NCI-H2081 treated with DMSO at 0.1 percent for 48 hours (cell line): ENCODE measurements around the gene NSRP1.
"Not testable (repeated sequence)": the region's sequence is repeated elsewhere in the genome, so short reads cannot be mapped to it uniquely, and the experiment has no call there.

ENCODE experiments used
- DNase-seq: peaks from one replicate; lab custom pipeline; 2025; lab: John Stamatoyannopoulos, UW

The NSRP1 gene

GRCh38 chr17:30124273-30124796 is 7.7 kb downstream of the NSRP1 start:
- DNase-seq: no peak

DNA sequence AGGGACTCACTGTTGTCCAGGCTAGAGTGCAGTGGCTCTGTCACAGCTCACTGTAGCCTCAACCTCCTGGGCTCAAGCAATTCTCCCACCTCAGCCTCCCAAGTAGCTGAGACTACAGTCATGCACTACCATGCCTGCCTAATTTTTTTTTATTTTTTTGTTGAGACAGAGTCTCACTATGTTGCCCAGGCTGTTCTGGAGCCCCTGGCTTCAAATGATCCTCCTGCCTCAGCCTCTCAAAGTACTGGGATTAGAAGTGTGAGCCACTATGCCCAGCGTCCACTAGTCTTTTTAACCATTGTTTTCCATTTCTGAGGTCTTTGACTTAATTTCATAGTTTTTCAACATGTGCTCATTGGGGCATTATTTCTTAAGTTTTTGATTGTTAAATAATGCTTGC is 13.5 kb downstream of the NSRP1 start:
- DNase-seq: no peak

GRCh38 chr17:30132615-30133014 is 16.0 kb downstream of the NSRP1 start:
- DNase-seq: no peak

DNA sequence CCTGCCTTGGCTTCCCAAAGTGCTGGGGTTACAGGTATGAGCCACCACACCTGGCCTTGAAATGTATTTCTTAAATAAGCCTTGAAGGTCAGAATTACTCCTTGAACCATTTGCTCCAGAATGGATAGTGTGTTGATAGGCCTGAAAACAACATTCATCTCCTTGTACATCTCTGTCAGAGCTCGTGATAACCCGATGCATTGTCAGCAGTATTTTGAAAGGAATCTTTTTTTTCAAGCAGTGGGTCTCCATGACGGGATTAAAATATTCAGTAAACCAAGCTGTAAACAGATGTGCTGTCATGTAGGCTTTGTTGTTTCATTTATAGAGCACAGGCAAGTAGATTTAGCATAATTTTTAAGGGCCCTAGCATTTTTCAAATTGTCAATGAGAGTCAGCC is 16.6 kb downstream of the NSRP1 start:
- DNase-seq: no peak

- DNase-seq: no peak
Measured at GRCh38 chr17:30134551-30134950, 17.9 kb downstream of the NSRP1 start.

DNA sequence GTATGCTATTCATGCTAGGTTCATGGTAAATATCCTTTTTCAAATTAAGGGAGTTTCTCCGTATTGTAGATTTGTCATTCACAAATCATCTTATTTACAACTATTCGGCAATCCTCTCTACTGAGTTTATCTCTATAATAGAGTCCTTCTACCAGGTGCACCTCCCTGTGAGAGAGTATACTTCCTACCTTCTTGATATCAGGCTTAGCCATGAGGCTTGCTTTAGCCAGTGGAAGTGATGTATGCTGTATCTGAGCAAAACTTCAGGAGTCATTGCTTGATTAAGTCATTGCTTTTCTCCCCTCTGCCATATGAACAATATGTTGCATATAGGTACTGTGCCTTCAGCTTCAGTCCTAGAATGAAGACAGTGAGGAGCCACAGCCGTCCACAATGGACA is 20.5 kb downstream of the NSRP1 start:
- DNase-seq: no peak

DNA sequence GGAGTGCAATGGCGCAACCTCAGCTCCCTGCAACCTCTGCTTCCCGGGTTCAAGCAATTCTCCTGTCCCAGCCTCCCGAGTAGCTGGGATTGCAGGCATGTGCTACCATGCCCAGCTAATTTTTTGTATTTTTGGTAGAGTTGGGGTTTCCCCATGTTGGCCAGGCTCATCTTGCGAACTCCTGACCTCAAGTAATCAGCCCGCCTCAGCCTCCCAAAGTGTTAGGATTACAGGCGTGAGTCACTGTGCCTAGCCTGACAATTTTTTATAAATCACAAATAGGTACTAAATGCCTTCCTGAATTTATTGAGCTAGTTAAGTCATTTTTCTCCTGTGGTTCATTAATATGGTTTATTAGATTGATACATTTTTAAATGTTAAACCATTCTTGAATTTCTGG is 31.2 kb downstream of the NSRP1 start:
- not testable (repeated sequence) for DNase-seq

DNA sequence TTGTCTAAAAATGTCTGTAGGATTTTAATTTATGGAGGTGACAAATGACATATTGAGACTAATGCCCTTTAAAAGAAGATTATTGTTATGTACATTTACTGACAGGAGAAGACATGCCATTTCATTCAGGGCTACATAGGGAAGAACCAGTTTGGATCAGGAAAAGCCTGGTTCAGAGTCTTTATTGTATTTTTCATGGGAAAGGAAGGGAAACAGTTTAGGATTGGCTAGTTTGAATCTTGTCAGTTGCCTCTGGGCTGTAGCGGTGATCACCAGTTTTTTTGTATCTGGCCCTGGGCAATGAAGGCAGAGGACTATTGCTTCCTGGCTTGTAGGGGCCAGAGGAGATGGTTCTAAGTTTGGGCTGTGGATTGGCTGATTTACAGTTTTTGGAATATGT is 31.8 kb downstream of the NSRP1 start:
- no peak for DNase-seq

DNA sequence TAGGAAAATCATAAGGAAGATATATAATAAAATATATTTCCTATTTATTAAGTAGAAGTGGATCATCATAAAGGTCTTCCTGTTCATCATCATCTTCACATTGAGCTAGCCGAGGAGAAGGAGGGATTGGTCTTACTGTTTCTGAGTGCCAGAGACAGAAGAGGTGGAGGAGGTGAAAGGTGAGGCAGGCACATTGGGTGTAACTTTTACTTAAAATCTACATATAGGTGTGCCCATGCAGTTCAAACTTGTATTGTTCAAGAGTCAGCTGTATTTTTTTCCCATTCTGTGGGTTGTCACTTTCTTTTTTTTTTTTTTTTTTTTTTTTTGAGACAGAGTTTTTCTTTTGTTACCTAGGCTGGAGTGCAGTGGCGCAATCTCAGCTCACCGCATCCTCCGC is 34.9 kb downstream of the NSRP1 start:
- DNase-seq: no peak

DNA sequence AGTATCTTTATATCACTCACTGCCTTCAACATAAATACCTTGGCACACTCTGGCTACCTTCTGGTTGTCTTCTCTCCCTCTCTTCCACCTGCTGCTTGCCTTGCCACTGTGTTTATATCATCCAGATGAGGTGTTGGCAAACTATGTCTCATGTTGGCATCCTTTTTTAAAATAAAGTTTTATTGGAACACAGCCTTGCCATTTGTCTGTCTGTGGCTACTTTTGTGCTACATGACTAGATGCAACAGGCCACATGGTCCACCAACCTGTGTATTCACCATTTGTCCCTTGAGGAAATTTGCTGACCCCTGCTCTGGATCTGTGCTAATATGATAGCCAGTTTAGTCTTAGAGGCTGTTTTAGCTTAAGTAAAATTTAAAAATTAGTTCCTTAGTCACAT is 36.8 kb downstream of the NSRP1 start:
- DNase-seq: no peak

- DNase-seq: no peak
Measured at GRCh38 chr17:30155389-30155788, 38.8 kb downstream of the NSRP1 start.

DNA sequence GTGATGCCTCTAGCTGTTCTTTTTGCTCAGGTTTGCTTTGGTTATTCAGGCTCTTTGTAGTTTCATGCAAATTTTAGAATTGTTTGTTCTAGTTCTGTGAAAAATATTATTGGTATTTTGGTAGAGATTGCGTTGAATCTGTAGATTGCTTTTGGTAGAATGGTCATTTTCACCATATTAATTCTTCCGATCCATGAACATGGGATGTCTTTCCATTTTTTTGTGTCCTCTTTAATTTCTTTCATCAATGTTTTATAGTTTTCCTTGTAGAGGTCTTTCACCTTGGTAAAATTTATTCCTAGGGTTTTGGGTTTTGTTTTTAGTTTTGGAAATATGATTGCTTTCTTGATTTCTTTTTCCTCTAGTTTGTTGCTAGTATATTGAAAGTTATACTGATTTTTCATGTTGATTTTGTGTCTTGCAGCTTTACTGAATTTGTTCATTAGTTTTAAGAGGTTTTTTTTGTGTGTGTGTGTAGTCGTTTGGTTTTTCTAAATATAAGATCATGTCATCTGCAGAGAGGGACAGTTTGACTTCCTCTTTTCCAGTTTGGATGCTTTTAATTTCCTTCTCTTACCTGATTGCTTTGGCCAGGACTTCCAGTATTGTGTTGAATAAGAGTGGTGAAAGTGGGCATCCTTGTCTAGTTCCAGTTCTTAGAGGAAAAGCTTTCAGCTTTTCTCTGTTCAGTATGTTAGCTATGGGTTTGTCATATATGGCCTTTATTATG is 42.4 kb downstream of the NSRP1 start:
- no peak for DNase-seq

- no peak for DNase-seq
Measured at GRCh38 chr17:30160419-30161172, 44.0 kb downstream of the NSRP1 start.

DNA sequence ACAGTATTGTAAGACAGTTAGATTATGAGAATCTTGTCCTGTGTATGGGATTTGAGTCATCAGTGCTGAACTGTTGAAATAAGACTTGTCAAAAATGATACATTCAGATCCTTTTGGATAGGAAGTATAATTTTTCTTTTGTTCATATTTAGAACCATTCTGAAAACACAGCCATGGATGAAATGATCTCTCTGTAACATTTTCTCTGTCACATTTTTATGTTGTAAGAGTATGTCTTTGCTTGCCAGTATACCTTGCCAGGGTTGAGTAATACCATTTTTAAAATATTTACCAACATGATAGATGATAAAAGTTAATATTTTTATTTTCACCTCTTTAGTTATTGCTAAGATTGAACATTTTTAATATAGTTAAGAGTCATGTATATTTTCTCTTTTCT is 45.0 kb downstream of the NSRP1 start:
- no peak for DNase-seq

GRCh38 chr17:30164531-30164930 is 47.9 kb downstream of the NSRP1 start:
- no peak for DNase-seq

DNA sequence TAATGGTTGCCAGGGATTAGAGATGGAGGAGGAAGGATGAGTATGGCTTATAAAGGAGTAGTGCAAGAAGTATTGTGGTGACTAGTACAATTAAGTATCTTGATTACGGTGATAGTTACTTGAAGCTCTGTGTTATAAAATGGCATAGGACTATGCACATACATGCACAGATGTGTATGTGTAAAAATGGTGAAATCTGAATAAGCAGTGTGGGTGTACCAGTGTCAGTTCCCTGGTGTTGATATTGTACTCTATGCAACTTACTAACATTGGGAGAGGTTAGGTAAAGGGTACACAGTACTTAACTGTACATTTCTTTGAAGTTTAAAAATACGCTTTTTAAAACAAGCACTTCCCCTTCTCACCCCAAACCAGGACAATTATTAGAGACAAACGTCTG is 48.5 kb downstream of the NSRP1 start:
- no peak for DNase-seq

GRCh38 chr17:30165960-30166359 is 49.3 kb downstream of the NSRP1 start:
- no peak for DNase-seq

GRCh38 chr17:30170415-30170987 is 53.9 kb downstream of the NSRP1 start:
- no peak for DNase-seq

DNA sequence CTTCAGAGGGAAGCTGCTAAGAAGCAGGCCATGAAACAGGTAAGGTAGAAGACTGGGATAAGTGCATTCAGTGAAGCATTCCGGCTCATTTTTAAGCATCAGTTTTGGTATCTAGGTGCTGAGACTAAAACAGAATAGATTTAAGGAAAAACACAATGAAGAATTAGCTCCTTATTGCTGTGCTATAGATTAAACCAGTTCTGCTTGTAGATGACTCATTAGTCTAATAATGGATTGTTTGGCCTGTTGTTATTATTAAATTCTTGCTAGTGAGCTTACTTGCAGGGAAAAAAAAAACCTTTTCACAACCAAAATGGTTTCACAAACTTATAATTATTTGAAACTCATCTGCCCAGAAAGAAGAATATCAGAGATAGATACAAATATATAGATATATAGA is 55.9 kb downstream of the NSRP1 start:
- DNase-seq: no peak

- no peak for DNase-seq
Measured at GRCh38 chr17:30173649-30174048, 57.0 kb downstream of the NSRP1 start.

DNA sequence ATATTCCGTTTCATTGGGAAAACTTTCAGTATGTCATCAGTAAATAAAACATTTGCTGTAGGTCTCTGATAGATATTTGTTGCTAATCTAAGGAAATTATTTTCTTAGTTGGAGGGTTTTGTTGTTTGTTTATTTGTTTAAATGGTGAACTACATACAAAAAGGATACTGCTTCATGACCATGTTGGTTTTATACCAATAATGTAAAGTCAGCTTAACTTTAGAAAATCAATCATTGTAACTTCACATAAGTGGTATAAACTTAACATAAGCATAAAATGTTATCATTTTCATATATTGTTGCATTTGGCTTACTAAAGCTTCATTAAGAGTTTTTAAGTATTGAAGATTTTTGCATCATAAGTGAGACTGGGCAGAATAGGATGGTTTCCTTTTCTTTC is 57.9 kb downstream of the NSRP1 start:
- DNase-seq: no peak

DNA sequence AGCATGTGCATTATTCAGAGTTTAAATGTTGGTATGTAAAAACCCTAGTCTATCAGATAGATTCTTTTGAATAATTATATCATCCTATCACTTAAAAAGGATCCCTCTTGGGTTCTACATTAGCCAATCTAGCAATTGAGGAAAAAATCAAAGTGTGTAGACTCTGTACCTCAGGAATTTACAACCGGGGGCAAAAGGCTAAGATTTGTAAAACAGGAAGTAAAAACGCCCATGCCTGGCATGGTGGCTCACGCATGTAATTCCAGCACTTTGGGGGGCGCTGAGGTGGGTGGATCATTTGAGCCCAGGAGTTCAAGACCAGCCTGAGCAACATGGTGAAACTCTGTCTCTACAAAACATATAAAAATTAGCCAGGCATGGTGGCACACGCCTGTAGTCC is 60.2 kb downstream of the NSRP1 start:
- DNase-seq: no peak

DNA sequence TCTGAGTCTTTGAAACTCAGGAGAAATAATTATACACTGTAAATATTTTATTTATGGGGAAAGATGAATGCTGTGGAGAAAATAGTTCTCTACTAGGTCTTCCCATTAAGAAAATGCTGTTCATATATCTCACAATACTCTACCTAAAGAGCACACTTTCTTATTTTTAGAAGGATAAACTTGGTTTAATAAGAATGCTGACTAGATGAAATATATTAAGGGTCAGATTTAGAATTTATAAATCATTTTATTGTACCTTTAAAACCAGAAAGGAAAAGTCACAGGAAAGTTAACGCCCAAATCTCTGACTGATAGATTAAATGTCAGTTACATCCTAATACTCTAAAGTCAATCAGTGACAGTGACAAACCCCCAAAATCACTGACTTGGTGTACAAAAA is 70.1 kb downstream of the NSRP1 start:
- no peak for DNase-seq
